Mesodermal cell (in vitro differentiated cells): ENCODE measurements around the gene ZC3H12D.
"Not testable (repeated sequence)": the region's sequence is repeated elsewhere in the genome, so short reads cannot be mapped to it uniquely, and the experiment has no call there.

ENCODE experiments used
- H3K27ac ChIP-seq: 2 replicates; pipeline ENCODE4 v1.7.0; 2013; ENCODE audit warnings: mild to moderate bottlenecking, low read depth, low read length, moderate library complexity; ENCODE audit not compliant: severe bottlenecking
- H3K36me3 ChIP-seq: 2 replicates; pipeline ENCODE4 v1.7.1; 2013; ENCODE audit warnings: mild to moderate bottlenecking, low read length, moderate library complexity; ENCODE audit not compliant: control insufficient read depth, insufficient read depth
- H3K4me1 ChIP-seq: one replicate; pipeline ENCODE4 v1.7.1; 2013; ENCODE audit warnings: mild to moderate bottlenecking, low read length; ENCODE audit not compliant: insufficient read depth, control insufficient read depth, poor library complexity, severe bottlenecking
- H3K4me3 ChIP-seq: 2 replicates; pipeline ENCODE4 v1.7.0; 2013; ENCODE audit warnings: low read length, control low read depth, mild to moderate bottlenecking; ENCODE audit not compliant: insufficient read depth, poor library complexity, severe bottlenecking; ENCODE audit errors: extremely low read depth
- H3K9me3 ChIP-seq: 2 replicates; pipeline ENCODE4 v1.7.1; 2013; ENCODE audit warnings: mild to moderate bottlenecking, low read length, moderate library complexity; ENCODE audit not compliant: control insufficient read depth
- WGBS, 2 experiments: methylation state at CpG; one replicate each; pipeline ENCODE4 v1.1.5; 2013; ENCODE audit warnings: missing lambda C conversion rate in 2 of 2; ENCODE audit not compliant: insufficient coverage in 2 of 2; 5-methylcytosine and 5-hydroxymethylcytosine counted together

Gene ZC3H12D

DNA sequence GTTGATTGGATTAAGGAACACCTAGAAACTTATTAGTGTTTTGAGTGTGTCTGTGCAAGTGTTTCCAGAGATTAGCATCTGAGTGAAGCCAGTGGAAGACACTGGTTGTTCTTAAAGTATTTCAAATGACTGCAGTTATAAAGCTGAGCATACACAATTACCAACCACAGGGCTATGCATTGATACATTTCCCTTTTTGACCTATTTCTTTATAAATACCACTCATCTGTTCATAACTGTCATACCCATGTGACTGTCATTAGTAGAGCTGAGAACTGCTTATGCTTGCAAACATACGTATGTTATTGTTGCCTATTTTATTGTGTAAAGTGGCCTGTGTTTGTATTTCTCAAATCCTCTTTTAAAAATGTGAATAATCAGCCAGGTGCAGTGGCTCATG lies 15.3 kb upstream of the ZC3H12D start:
- no peak overlapping the region for H3K4me3 ChIP-seq
- H3K27ac ChIP-seq: no peak overlapping the region
- no peaks in the 10 kb centered on the region for H3K9me3 ChIP-seq
- peaks cover 8% of the 10 kb centered on the region for H3K36me3 ChIP-seq
- 83% methylated on average over 1 of the region's 1 CpG; no CpG with 5 or more reads in 1 of the 2 experiments for WGBS, 2 experiments
- no peaks in the 10 kb centered on the region for H3K4me1 ChIP-seq

DNA sequence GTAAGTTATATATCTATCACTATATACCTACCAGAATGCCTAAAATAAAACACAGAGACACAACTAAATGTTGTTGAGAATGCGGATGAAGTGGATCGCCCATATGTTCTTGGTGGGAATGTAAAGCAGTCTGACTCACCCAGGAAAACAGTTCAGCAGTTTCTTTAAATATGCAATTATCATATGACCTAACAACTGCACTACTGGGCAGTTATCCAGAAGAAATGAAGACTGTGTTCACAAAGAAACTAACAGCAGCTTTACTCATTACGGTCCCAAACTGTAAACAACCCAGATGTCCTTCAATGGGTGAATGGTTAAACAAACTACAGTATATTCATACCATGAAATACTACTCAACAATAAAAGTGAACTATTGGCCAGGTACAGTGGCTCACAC lies 14.3 kb upstream of the ZC3H12D start:
- H3K4me3 ChIP-seq: no peak overlapping the region
- no peaks in the 10 kb centered on the region for H3K9me3 ChIP-seq
- no peak overlapping the region for H3K27ac ChIP-seq
- peaks cover 8% of the 10 kb centered on the region for H3K36me3 ChIP-seq
- H3K4me1 ChIP-seq: no peaks in the 10 kb centered on the region
- WGBS, 2 experiments: no CpG with 5 or more reads among the region's 3 CpGs

DNA sequence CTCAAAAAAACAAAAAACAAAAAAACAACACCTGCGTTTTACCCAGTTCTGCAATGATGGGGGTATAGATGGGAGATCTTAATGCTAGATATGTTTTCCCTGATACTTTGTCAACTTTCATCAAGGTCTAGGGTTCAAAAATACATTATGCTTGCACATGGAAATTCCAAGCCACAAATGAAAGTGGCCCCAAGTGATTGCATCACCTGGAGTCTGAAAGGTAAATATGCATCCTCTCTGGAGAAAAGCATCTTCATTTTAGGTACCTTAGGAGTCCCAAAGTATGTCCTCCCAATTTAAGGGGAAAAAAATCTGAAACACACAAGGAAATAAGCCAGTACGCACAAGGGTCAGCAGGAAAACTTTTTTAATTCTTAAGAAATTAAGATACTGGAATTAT lies 12.6 kb upstream of the ZC3H12D start:
- no CpG with 5 or more reads among the region's 2 CpGs for WGBS, 2 experiments
- Histone ChIP-seq H3K27ac (no peak overlapping the region), H3K4me3 (no peak overlapping the region), H3K36me3 (peaks cover 4% of the 10 kb centered on the region), H3K9me3 (no peaks in the 10 kb centered on the region), H3K4me1 (no peaks in the 10 kb centered on the region)

DNA sequence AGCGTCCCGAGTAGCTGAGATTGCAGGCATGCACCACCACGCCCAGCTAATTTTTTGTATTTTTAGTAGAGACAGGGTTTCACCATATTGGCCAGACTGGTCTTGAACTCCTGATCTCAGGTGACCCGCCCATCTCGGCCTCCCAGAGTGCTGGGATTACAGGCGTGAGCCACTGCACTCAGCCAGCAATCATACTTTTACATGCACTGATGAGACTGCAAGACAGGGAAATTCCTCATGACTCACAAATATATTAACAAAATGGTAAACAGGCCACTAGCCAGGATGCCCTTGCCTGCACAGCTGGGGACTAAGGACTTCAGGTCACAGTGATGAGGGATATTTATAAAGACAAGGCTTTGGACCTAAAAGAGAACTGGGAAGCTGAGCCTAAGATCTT lies 11.8 kb upstream of the ZC3H12D start:
- H3K4me1 ChIP-seq, H3K9me3 ChIP-seq, H3K36me3 ChIP-seq, H3K4me3 ChIP-seq, H3K27ac ChIP-seq: not testable (repeated sequence)
- whole genome bisulfite sequencing, 2 experiments: 87 to 98% methylated on average over 4 to 6 of the region's 6 CpGs

DNA sequence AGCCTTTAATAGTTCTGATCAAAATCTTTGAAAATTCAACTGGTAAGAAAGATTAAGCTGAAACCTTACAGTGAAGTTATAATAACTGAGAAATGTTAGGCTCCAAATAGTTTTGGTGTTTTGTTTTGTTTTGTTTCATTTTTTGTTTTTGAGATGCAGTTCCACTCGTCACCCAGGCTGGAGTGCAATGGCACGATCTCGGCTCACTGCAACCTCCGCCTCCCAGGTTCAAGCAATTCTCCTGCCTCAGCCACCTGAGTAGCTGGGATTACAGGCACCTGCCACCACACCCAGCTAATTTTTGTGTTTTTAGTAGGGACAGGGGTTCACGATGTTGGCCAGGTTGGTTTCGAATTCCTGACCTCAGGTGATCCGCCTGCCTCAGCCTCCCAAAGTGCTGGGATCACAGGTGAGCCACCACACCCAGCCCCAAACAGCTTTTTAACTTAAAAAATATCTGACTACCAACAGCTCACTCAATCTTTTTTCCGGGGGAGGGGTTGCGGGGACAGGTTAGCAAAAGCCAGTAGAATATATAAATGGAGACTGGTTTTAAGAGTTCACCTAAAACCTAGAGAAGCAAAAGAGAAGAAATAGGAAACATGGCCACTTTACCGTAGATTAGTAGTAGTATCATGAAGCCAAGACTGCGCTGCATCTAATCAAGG lies 10.7 kb upstream of the ZC3H12D start:
- not testable (repeated sequence) for H3K4me3 ChIP-seq, H3K36me3 ChIP-seq, H3K27ac ChIP-seq, H3K4me1 ChIP-seq, H3K9me3 ChIP-seq
- 94 to 97% methylated on average over 6 to 9 of the region's 11 CpGs for WGBS, 2 experiments

DNA sequence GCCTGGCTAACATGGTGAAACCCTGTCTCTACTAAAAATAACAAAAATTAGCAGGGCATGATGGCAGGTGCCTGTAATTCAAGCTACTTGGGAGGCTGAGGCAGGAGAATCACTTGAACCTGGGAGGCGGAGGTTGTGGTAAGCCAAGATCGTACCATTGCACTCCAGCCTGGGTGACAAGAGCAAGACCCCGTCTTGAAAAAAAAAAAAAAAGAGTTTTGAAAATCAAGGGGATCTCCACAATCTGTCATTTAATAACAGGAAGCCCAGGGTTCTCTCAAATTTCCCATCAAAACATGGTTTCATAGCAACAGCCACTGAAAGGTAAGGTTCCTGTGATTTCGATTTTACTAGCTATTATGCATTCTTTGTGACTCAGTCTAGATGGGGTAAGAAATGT lies 10.0 kb upstream of the ZC3H12D start:
- H3K36me3 ChIP-seq, H3K9me3 ChIP-seq, H3K27ac ChIP-seq, H3K4me1 ChIP-seq, H3K4me3 ChIP-seq: not testable (repeated sequence)
- WGBS, 2 experiments: 100% methylated on average over 1 to 2 of the region's 4 CpGs

DNA sequence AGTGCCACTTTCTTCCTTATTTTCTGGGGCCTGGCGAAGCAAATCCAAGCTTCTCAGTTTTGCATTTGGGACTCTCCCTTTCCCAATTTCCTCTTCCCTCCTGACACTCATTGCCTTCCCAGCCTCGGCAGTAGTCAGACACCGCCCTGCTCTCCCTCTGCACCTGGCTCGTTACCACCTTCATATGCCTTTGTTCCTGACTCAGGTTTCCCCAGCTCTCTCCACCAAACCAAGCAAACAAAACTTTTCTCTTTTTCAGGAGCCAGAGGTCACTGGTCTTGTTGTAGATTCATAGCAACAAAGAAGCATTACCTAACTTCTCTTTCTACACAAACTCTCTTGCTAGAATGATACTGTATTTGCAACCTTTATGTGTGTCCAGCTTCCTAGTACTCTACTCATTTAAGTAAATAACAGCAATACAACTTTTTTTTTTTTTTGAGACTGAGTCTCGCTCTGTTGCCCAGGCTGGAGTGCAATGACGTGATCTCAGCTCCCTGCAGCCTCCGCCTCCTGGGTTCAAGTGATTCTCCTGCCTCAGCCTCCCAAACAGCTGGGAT lies 9.0 kb upstream of the ZC3H12D start:
- Histone ChIP-seq H3K36me3 (no peaks in the 10 kb centered on the region), H3K27ac (no peak overlapping the region), H3K4me1 (no peaks in the 10 kb centered on the region), H3K9me3 (no peaks in the 10 kb centered on the region), H3K4me3 (no peak overlapping the region)
- 84 to 92% methylated on average over 7 of the region's 7 CpGs for WGBS, 2 experiments

DNA sequence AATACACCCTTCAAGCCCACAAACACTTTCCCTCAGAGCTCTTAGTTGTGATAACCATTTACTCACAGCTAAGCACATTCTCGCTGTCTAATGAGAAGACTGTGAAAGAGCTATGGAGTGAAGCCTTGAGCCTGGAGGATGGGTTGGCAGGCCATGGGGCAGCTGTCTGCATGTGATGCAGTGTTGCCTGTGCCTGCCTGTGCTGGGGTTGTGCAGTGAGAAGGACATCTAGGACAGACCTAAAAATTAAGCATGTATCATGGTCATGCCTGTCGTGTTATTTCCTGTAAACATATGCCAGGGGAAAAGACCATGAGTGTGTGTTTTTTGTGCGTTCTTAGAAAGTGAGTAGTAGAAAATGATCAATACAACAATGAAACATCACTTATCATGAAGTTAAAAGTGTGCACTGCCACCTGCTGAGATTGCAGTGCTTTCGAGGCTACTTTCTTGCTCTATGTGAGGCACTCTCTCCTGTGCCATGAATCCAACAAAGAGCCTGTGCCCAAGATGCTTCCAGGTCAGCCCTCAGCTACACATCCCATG lies 8.1 kb upstream of the ZC3H12D start:
- WGBS, 2 experiments: 83 to 100% methylated on average over 1 of the region's 4 CpGs
- Histone ChIP-seq H3K4me3 (no peak overlapping the region), H3K27ac (no peak overlapping the region), H3K36me3 (no peaks in the 10 kb centered on the region), H3K9me3 (no peaks in the 10 kb centered on the region), H3K4me1 (no peaks in the 10 kb centered on the region)

DNA sequence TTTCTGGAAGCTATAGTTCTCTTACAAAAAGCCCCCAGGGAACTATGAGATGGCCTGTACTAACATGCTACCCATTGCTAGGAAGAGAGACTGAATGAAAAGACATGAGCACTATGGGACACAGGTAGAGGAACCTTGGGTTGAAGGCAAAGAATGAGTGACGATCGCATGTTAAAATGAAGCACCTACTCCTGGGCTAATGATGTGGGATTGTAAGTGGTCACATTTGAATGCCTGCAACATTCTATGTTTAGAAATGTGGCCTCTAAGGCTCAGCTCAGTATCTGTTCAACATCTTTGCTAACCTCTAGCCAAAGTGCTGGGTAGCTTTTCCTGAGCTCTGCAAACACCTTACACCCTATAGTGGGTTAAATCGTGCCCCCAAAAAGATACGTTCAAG lies 5.2 kb upstream of the ZC3H12D start:
- Histone ChIP-seq H3K9me3 (no peaks in the 10 kb centered on the region), H3K4me1 (peaks cover 3% of the 10 kb centered on the region)
- 79 to 100% methylated on average over 2 to 3 of the region's 4 CpGs for WGBS, 2 experiments

DNA sequence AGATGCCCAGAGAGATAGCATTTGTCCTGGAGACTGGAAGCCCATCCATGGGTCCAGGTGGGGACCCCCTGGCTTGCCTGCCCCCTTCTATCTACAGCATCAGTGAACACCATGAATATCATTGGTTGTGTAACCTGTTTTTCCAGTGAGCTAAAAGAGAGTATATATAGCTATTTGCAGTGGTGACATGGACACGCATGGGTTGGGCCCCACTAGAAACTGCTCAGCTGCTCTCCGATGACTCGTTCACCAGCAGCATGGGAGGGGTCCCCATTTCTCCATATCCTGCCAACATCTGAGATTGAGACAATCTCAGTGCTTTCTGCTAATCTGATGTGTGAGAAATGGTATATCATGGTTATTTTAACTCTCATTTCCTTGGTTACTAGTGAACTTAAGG lies 4.0 kb upstream of the ZC3H12D start:
- Histone ChIP-seq H3K4me1 (peaks cover 7% of the 10 kb centered on the region), H3K4me3 (no peak overlapping the region), H3K9me3 (no peaks in the 10 kb centered on the region), H3K36me3 (no peaks in the 10 kb centered on the region), H3K27ac (no peak overlapping the region)
- WGBS, 2 experiments: 100% methylated on average over 3 of the region's 3 CpGs; no CpG with 5 or more reads in 1 of the 2 experiments

More for the DNA sequence above, 5.2 kb upstream of the ZC3H12D start:
- Histone ChIP-seq H3K4me3 (no peak overlapping the region), H3K27ac (no peak overlapping the region), H3K36me3 (no peaks in the 10 kb centered on the region)

DNA sequence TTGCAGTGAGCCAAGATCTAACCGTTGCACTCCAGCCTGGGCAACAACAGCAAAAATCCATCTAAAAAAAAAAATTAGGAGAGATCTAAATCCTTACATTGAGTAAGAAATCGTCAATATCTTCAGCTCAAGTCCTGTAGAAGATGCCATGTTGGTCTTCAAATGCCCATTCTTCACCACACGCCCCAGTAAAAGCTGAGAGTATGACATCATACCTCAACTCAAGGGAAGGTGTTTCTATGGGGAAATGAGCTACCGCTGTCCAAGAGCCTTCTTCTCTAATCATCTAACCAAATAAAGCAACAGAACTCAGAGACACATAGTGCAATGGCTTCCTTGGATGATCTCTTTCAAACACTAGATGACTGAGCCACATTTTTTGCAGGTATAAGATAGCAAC lies 2.5 kb upstream of the ZC3H12D start:
- Histone ChIP-seq H3K36me3 (no peaks in the 10 kb centered on the region), H3K4me3 (no peak overlapping the region), H3K4me1 (peaks cover 10% of the 10 kb centered on the region), H3K9me3 (no peaks in the 10 kb centered on the region), H3K27ac (no peak overlapping the region)
- WGBS, 2 experiments: 100% methylated on average over 3 of the region's 4 CpGs; no CpG with 5 or more reads in 1 of the 2 experiments
